A549 (cell line): ENCODE results near the gene SPEF1. TPM values are rescaled to one million over a fixed set of nuclear protein-coding genes. Genes with fewer than 3 reads are reported as not detected.
A peak's percentile ranks its signal among the peaks of the same experiment; 100 is the strongest.

Source experiments
- ATAC-seq, 2 experiments: fragments of 200-7000 bp in 1 of 2; fragments of >200 bp in 1 of 2; cut with Nextera tagmentation in 1 of 2; cut with Tn5 transposase in 1 of 2; 3 replicates each; pipeline versions ENCODE4 v1.8.0 to v1.9.1; 2018 to 2020; ENCODE audit warnings: mild to moderate bottlenecking in 1 of 2, moderate library complexity in 1 of 2
- CTCF ChIA-PET: fragments of 300-600 bp; sonication (Branson Sonifier 250); formaldehyde crosslinking; extraction: SDS; loops from one replicate; lab custom pipeline; 2021; ENCODE audit warnings: antibody characterized with exemption, inconsistent platforms; lab: Yijun Ruan, JAX
- POLR2A ChIA-PET: fragments of 350-600 bp; formaldehyde crosslinking; extraction: SDS; loops from one replicate; lab custom pipeline; 2021; ENCODE audit warnings: antibody characterized with exemption, inconsistent platforms; lab: Yijun Ruan, JAX
- DNase-seq, 2 experiments: peaks; one replicate each; pipeline versions ENCODE4 v3.0.0 to v3.0.0-alpha.2; 2011 to 2016; ENCODE audit warnings: low read depth in 1 of 2, low spot score in 1 of 2
- FAIRE-seq: peaks from 2 replicates; lab custom pipeline; 2011; peaks lifted over from hg19 to GRCh38; lab: Jason Lieb, UNC
- H3K27ac ChIP-seq, 2 experiments: fragments of >200 bp; sonication (Bioruptor Twin); formaldehyde crosslinking; 3 replicates each; pipeline ENCODE4 v1.5.1; 2016 to 2017
- H3K4me1 ChIP-seq: fragments of >200 bp; sonication (Bioruptor Twin); formaldehyde crosslinking; 3 replicates; pipeline ENCODE4 v1.6.1; 2016
- H3K4me2 ChIP-seq: fragments of >200 bp; sonication (Bioruptor Twin); formaldehyde crosslinking; 3 replicates; pipeline ENCODE4 v1.6.1; 2016
- H3K4me3 ChIP-seq: fragments of >200 bp; sonication (Bioruptor Twin); formaldehyde crosslinking; 3 replicates; pipeline ENCODE4 v1.5.1; 2016
- H3K9me3 ChIP-seq: fragments of >200 bp; sonication (Bioruptor Twin); formaldehyde crosslinking; 3 replicates; pipeline ENCODE4 v1.6.1; 2016
- ATOH8 ChIP-seq: fragments of 250-450 bp; sonication (Bioruptor Pico); IDR thresholded peaks from 2 replicates; pipeline ENCODE4 v1.5.0; 2020; ENCODE audit warnings: low read depth, mild to moderate bottlenecking, moderate library complexity
- BHLHE40 ChIP-seq: IDR thresholded peaks from 2 replicates; pipeline ENCODE4 v1.6.1; 2012; ENCODE audit warnings: low read depth, low read length, inconsistent platforms
- CBX2 ChIP-seq: fragments of 200-600 bp; sonication (generic); IDR thresholded peaks from 2 replicates; pipeline ENCODE4 v1.6.1; 2016; ENCODE audit warnings: low read depth, mild to moderate bottlenecking, borderline replicate concordance
- CBX8 ChIP-seq: fragments of 200-600 bp; sonication (generic); IDR thresholded peaks from 2 replicates; pipeline ENCODE4 v1.6.1; 2016
- CHD2 ChIP-seq: fragments of 150-350 bp; IDR thresholded peaks from 2 replicates; pipeline ENCODE4 v1.6.1; 2014; ENCODE audit warnings: low read length; ENCODE audit not compliant: partially characterized antibody
- CHD4 ChIP-seq: fragments of 200-600 bp; sonication (generic); IDR thresholded peaks from 2 replicates; pipeline ENCODE4 v1.6.1; 2016; ENCODE audit warnings: antibody characterized with exemption, mild to moderate bottlenecking, borderline replicate concordance
- CTCF ChIP-seq: fragments of >200 bp; sonication (Bioruptor Twin); formaldehyde crosslinking; IDR thresholded peaks from 3 replicates; pipeline ENCODE4 v1.5.1; 2016
- E2F6 ChIP-seq: IDR thresholded peaks from 2 replicates; pipeline ENCODE4 v1.6.1; 2012; ENCODE audit warnings: low read depth, borderline replicate concordance
- EHF ChIP-seq: fragments of 250-450 bp; sonication (Bioruptor Pico); IDR thresholded peaks from 2 replicates; pipeline ENCODE4 v1.5.0; 2020; ENCODE audit warnings: mild to moderate bottlenecking
- EHMT2 ChIP-seq: fragments of 200-600 bp; sonication (generic); IDR thresholded peaks from 2 replicates; pipeline ENCODE4 v1.6.1; 2016; ENCODE audit warnings: antibody characterized with exemption, low read depth, mild to moderate bottlenecking, moderate library complexity
- EP300 ChIP-seq, 2 experiments: fragments of >200 bp; sonication (Bioruptor Twin); formaldehyde crosslinking; IDR thresholded peaks; 2 replicates in 1 of 2; 3 replicates in 1 of 2; pipeline ENCODE4 v1.6.1; 2016 to 2017
- ESRRA ChIP-seq: fragments of 150-350 bp; IDR thresholded peaks from 2 replicates; pipeline ENCODE4 v1.6.1; 2014; ENCODE audit warnings: mild to moderate bottlenecking, low read length, borderline replicate concordance
- FOSB ChIP-seq: fragments of 250-450 bp; sonication (Bioruptor Pico); IDR thresholded peaks from 2 replicates; pipeline ENCODE4 v1.5.0; 2020; ENCODE audit warnings: mild to moderate bottlenecking, moderate library complexity
- FOSL2 ChIP-seq, 2 experiments: fragments of 450-650 bp in 1 of 2; fragments of >200 bp in 1 of 2; sonication (Bioruptor Twin) in 1 of 2; formaldehyde crosslinking; IDR thresholded peaks; 2 replicates each; pipeline versions ENCODE4 v1.5.0 to v1.6.1; 2016 to 2020; ENCODE audit warnings: mild to moderate bottlenecking in 1 of 2, moderate library complexity in 1 of 2
- FOXS1 ChIP-seq: fragments of 250-450 bp; sonication (Bioruptor Pico); IDR thresholded peaks from 2 replicates; pipeline ENCODE4 v1.5.0; 2020; ENCODE audit warnings: mild to moderate bottlenecking, moderate library complexity
- GATA3 ChIP-seq: IDR thresholded peaks from 2 replicates; pipeline ENCODE4 v1.6.1; 2012; ENCODE audit warnings: borderline replicate concordance
- HES2 ChIP-seq: fragments of >200 bp; sonication (Bioruptor Twin); formaldehyde crosslinking; IDR thresholded peaks from 2 replicates; pipeline ENCODE4 v1.6.1; 2016
- HMGXB4 ChIP-seq: fragments of 250-450 bp; sonication (Bioruptor Pico); IDR thresholded peaks from 2 replicates; pipeline ENCODE4 v1.5.0; 2021; ENCODE audit warnings: mild to moderate bottlenecking, moderate library complexity, borderline replicate concordance
- HOXA7 ChIP-seq: fragments of 250-450 bp; sonication (Bioruptor Pico); IDR thresholded peaks from 2 replicates; pipeline ENCODE4 v1.5.0; 2020; ENCODE audit warnings: mild to moderate bottlenecking, moderate library complexity
- HOXB13 ChIP-seq: fragments of 250-450 bp; sonication (Bioruptor Pico); IDR thresholded peaks from 2 replicates; pipeline ENCODE4 v1.5.0; 2020; ENCODE audit warnings: low read depth, mild to moderate bottlenecking, moderate library complexity
- HOXB5 ChIP-seq: fragments of 250-450 bp; sonication (Bioruptor Pico); IDR thresholded peaks from 2 replicates; pipeline ENCODE4 v1.5.0; 2020; ENCODE audit warnings: mild to moderate bottlenecking, moderate library complexity
- JUN ChIP-seq, 2 experiments: fragments of >200 bp; sonication (Bioruptor Twin); formaldehyde crosslinking; IDR thresholded peaks; 2 replicates in 1 of 2; 3 replicates in 1 of 2; pipeline ENCODE4 v1.6.1; 2016 to 2017
- KDM1A ChIP-seq: fragments of 200-600 bp; sonication (generic); IDR thresholded peaks from 2 replicates; pipeline ENCODE4 v1.6.1; 2016; ENCODE audit warnings: low read depth, mild to moderate bottlenecking
- KDM5A ChIP-seq: fragments of 200-600 bp; sonication (generic); IDR thresholded peaks from 2 replicates; pipeline ENCODE4 v1.6.1; 2016; ENCODE audit warnings: antibody characterized with exemption, mild to moderate bottlenecking
- MYC ChIP-seq: IDR thresholded peaks from 2 replicates; pipeline ENCODE4 v1.6.1; 2012; ENCODE audit warnings: mild to moderate bottlenecking, inconsistent platforms, low read length, improper control_type of control experiment, borderline replicate concordance
- NFE2L2 ChIP-seq: fragments of 150-350 bp; conservative IDR thresholded peaks from 2 replicates; pipeline ENCODE4 v1.6.1; 2014; ENCODE audit warnings: low read length
- PBX3 ChIP-seq: IDR thresholded peaks from 2 replicates; pipeline ENCODE4 v1.6.1; 2012
- POLR2AphosphoS2 ChIP-seq: conservative IDR thresholded peaks from 2 replicates; pipeline ENCODE4 v1.6.1; 2012; ENCODE audit warnings: low read length, improper control_type of control experiment, inconsistent platforms
- RARB ChIP-seq: fragments of 250-450 bp; sonication (Bioruptor Pico); IDR thresholded peaks from 2 replicates; pipeline ENCODE4 v1.8.0; 2021; ENCODE audit warnings: mild to moderate bottlenecking, moderate library complexity
- RFX5 ChIP-seq: fragments of 450-650 bp; IDR thresholded peaks from 2 replicates; pipeline ENCODE4 v1.7.1; 2014; ENCODE audit warnings: antibody characterized with exemption, mild to moderate bottlenecking, moderate library complexity
- RNF2 ChIP-seq: fragments of 200-600 bp; sonication (generic); IDR thresholded peaks from 2 replicates; pipeline ENCODE4 v1.6.1; 2016; ENCODE audit warnings: low read depth, mild to moderate bottlenecking, antibody characterized with exemption, moderate library complexity, borderline replicate concordance
- SMC3 ChIP-seq: fragments of >200 bp; sonication (Bioruptor Twin); formaldehyde crosslinking; IDR thresholded peaks from 3 replicates; pipeline ENCODE4 v1.6.1; 2018; ENCODE audit warnings: inconsistent platforms
- TP53 ChIP-seq: fragments of 250-450 bp; sonication (Bioruptor Pico); IDR thresholded peaks from 2 replicates; pipeline ENCODE4 v1.5.0; 2021; ENCODE audit warnings: mild to moderate bottlenecking, moderate library complexity
- ZC3H11A ChIP-seq: fragments of 450-650 bp; IDR thresholded peaks from 2 replicates; pipeline ENCODE4 v1.6.1; 2014; ENCODE audit warnings: antibody characterized with exemption, mild to moderate bottlenecking
- WGBS: methylation state at CpG from one replicate; pipeline ENCODE4 v1.1.6; 2017; ENCODE audit errors: missing lambda C conversion rate; 5-methylcytosine and 5-hydroxymethylcytosine counted together
- polyA plus RNA-seq, 4 experiments: library from polyadenylated mRNA; depleted of rRNA in 3 of 4; stranded (reverse); fragments of >200 nt; fragmentation: RNase III in 1 of 4; extraction: RNeasy Plus Mini Kit Qiagen cat#74134 plus additional on column Dnase treatment in 1 of 4; gene quantifications; 2 replicates in 3 of 4; 3 replicates in 1 of 4; pipeline ENCODE4 v1.2.3, GENCODE V29; 2011 to 2017

The SPEF1 gene
- polyA plus RNA-seq, 2 of the 4 experiments (the other 2 are of a cell fraction): 0.41 to 1.3 TPM

- under 1% methylated on average over 77 of the region's 96 CpGs for whole genome bisulfite sequencing
- CTCF ChIA-PET: interaction anchor here (0.6 to 13.5 kb wide), 33 partner anchors 15 to 252 kb away, joined by 3 to 132 read pairs (median 5); partner anchors contain the start of genes ADISSP and MAVS
- ATAC-seq (peak; percentile 77 to 82), FAIRE-seq (peak; percentile 70), DNase-seq (peak; percentile 88 to 99)
- peak within 1 kb of the TSS; percentile 74 for H3K4me2 ChIP-seq
- peak within 1 kb of the TSS; percentile 63 for H3K4me3 ChIP-seq
- peaks cover 28% of the 10 kb centered on the region for H3K4me1 ChIP-seq
- POLR2A ChIA-PET: interaction anchor here (0.6 to 3.7 kb wide), 14 partner anchors 8 to 265 kb away, joined by 3 to 40 read pairs (median 6); partner anchors contain the start of genes ADISSP, CDC25B, CENPB and SPEF1
- peak within 1 kb of the TSS; percentile 91 to 92 for H3K27ac ChIP-seq
- H3K9me3 ChIP-seq: no peaks in the 10 kb centered on the region
- TF ChIP-seq SMC3 (peak; percentile 100), CHD4 (no peak), ATOH8 (CRISPR knock-in tag) (peak; percentile 26; the same call in 1 of the 2 replicates), CTCF (peak; percentile 100), FOSB (no peak), FOXS1 (CRISPR knock-in tag) (peak; percentile 66), HES2 (no peak), HOXA7 (CRISPR knock-in tag) (no peak), RFX5 (peak; percentile 33; the same call in 1 of the 2 replicates), EP300 (IDR thresholded peaks at IDR 0.05) (no peak), BHLHE40 (no peak), POLR2AphosphoS2 (no peak), MYC (peak; percentile 55), NFE2L2 (no peak), CHD2 (no peak), GATA3 (peak; percentile 46; the same call in 1 of the 2 replicates), RARB (CRISPR knock-in tag) (no peak), ESRRA (no peak; the same call in none of the 2 replicates), HOXB5 (CRISPR knock-in tag) (peak; percentile 62; the same call in 1 of the 2 replicates), CBX2 (no peak), E2F6 (peak; percentile 73; the same call in 1 of the 2 replicates), TP53 (peak; percentile 12; the same call in 1 of the 2 replicates), EHF (CRISPR knock-in tag) (no peak), ZC3H11A (no peak), EHMT2 (no peak), PBX3 (no peak; the same call in none of the 2 replicates), HMGXB4 (CRISPR knock-in tag) (peak; percentile 86), HOXB13 (no peak), JUN (IDR thresholded peaks at IDR 0.05) (peak; percentile 86 to 97), FOSL2 (IDR thresholded peaks at IDR 0.05) (no peak), FOSL2 (CRISPR knock-in tag; IDR thresholded peaks at IDR 0.05) (no peak; the same call in 1 of the 2 replicates), KDM1A (no peak), KDM5A (peak; percentile 82; the same call in 1 of the 2 replicates), CBX8 (no peak), RNF2 (no peak)
Observed at GRCh38 chr20:3820048-3820900, 39.0 kb upstream of the SPEF1 start, which contains the start of gene AP5S1. TSS of gene AP5S1 (plus strand) at chr20:3820547. CDS start at chr20:3822118, 1,571 bp downstream.
